ENCODE data around the gene BBIP1. TPM values are rescaled to one million over a fixed set of nuclear protein-coding genes. Genes with fewer than 3 reads are reported as not detected.

BBIP1 gene
- total and polyA plus RNA-seq, 9 of the 15 experiments (the other 6 are each of a cell fraction or from before 2014, with no cell fraction given) = 5.2 to 31.0 (median 19.4) TPM

DNA sequence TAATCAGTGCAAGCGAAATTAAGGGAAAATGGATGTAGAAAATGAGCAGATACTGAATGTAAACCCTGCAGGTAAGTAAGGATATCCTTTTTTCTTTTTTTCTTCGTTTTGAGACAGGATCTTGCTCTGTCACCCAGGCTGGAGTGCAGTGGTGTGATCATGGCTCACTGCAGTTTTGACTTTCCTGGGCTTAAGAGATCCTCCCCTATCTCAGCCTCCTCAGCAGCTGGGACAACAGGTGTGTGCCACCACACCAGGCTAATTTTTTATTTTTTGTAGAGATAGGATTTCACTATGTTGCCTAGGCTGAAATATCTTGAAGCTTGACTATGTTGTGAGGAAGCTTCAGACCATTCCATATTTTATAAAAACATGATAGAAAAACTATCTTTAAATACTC, 43.0 kb downstream of the BBIP1 start:
- 63% methylated on average over 2 of the region's 2 CpGs for WGBS (ENCODE audit: insufficient coverage, low coverage, missing lambda C conversion rate)
- in situ Hi-C loops (cut with MboI) (loop anchor here (25.0 kb wide), 1 partner anchor 264 kb away; no protein-coding TSS in a partner anchor), intact Hi-C loops (cut with micrococcal nuclease) (loop anchor here (10.0 kb wide), 1 partner anchor 261 kb away; no protein-coding TSS in a partner anchor)
- Histone ChIP-seq H3K36me3 (ENCODE audit: control insufficient read depth, insufficient read depth, low read length) (0 out of 3 replicates have a peak, but pooled peaks cover 5% of the 10 kb centered on the region), H3K9ac (ENCODE audit: insufficient read depth in 1 of 2, low read depth in 2 of 2, low read length in 2 of 2) (no peak overlapping the region; a peak in 1 of 4 replicates), H3K4me1 (replicated peaks in 1 of 2; ENCODE audit: control insufficient read depth in 2 of 2, insufficient read depth in 2 of 2, low read length in 2 of 2) (peaks cover 3 to 11% of the 10 kb centered on the region in 2 experiments), H4K20me1 (replicated peaks; ENCODE audit: control insufficient read depth, insufficient read depth, low read length) (no peaks in the 10 kb centered on the region), H3K9me1 (ENCODE audit: control insufficient read depth, insufficient read depth, low read length) (no peaks in the 10 kb centered on the region), H3K27ac (ENCODE audit: extremely low read depth, low read depth, low read length) (no peak overlapping the region), H3K4me3 (no peak overlapping the region), H3K9me3 (replicated peaks; ENCODE audit: control insufficient read depth, insufficient read depth, low read depth, low read length) (no peaks in the 10 kb centered on the region), H2AFZ (ENCODE audit: low read depth, low read length) (no peak overlapping the region), H3K4me2 (ENCODE audit: insufficient read depth, low read length) (no peak overlapping the region), H3K27me3 (ENCODE audit: control insufficient read depth in 2 of 2, insufficient read depth in 2 of 2, low read length in 2 of 2) (no peaks in the 10 kb centered on the region), H3K79me2 (ENCODE audit: control insufficient read depth, insufficient read depth, low read length) (peaks cover 35% of the 10 kb centered on the region)
- no peak for TF ChIP-seq SMAD2 (IDR thresholded peaks at IDR 0.05; ENCODE audit: low read depth, low read length)
- no peak for TF ChIP-seq JUNB (CRISPR knock-in tag; conservative IDR thresholded peaks at IDR 0.05)
- TF ChIP-seq ZZZ3 (IDR thresholded peaks at IDR 0.05) = no peak
- TF ChIP-seq USF2 (CRISPR knock-in tag; IDR thresholded peaks at IDR 0.05) = no peak
- TF ChIP-seq ZNF830 (CRISPR knock-in tag; IDR thresholded peaks at IDR 0.05) = no peak
- no peak for TF ChIP-seq TCF7L2 (IDR thresholded peaks at IDR 0.05; ENCODE audit: low read depth, low read length)
- no peak for TF ChIP-seq ZNF23 (CRISPR knock-in tag; IDR thresholded peaks at IDR 0.05)
- TF ChIP-seq CBFA2T3 (IDR thresholded peaks at IDR 0.05) = peak; percentile 41
- FAIRE-seq (no peak), ATAC-seq (no peak), DNase-seq (ENCODE audit: extremely low read depth in 1 of 4, low spot score in 3 of 4) (no peak)
- ChIA-PET CTCF (ENCODE audit: low intra/inter-chr PET ratio) (no interaction called here), POLR2A (interaction anchor here (0.7 to 1.4 kb wide), 2 partner anchors 18 to 326 kb away, joined by 3 read pairs; no protein-coding TSS in a partner anchor)
- BruUV-seq (replicated peaks) = no TSS peak

Measured in K562 (cell line).